Lower leg skin (tissue), 4 donors: Measurements from ENCODE around the gene AK5. TPM values are rescaled to one million over a fixed set of nuclear protein-coding genes. Genes with fewer than 3 reads are reported as not detected.
"Not testable (repeated sequence)": the region's sequence is repeated elsewhere in the genome, so short reads cannot be mapped to it uniquely, and the experiment has no call there.

Experiments used
- DNase-seq, 2 donors: peaks; one replicate each; pipeline ENCODE4 v3.0.0-alpha.2; 2019; ENCODE audit warnings: low spot score in 2 of 2
- H3K4me3 ChIP-seq: fragments of 200-600 bp; sonication (generic); 2 replicates; pipeline ENCODE4 v1.5.1; 2017; ENCODE audit warnings: mild to moderate bottlenecking, low read depth; ENCODE audit not compliant: poor library complexity, severe bottlenecking
- CTCF ChIP-seq, 3 donors: fragments of 450-650 bp; IDR thresholded peaks; one replicate each; pipeline ENCODE4 v1.5.1; 2016; ENCODE audit warnings: antibody characterized with exemption in 3 of 3, mild to moderate bottlenecking in 3 of 3, moderate library complexity in 2 of 3
- POLR2A ChIP-seq, 2 donors: fragments of 450-650 bp; IDR thresholded peaks; one replicate each; pipeline ENCODE4 v1.6.1; 2016 to 2017; ENCODE audit warnings: antibody characterized with exemption in 2 of 2, mild to moderate bottlenecking in 1 of 2, moderate library complexity in 1 of 2
- WGBS, 2 donors: methylation state at CpG; one replicate each; pipeline ENCODE4 v1.1.5; 2018; 5-methylcytosine and 5-hydroxymethylcytosine counted together
- intact Hi-C: fragments of 100-400 bp; cut with DNase I; formaldehyde crosslinking; loops from one replicate; pipeline ENCODE4 v1.15.0; 2023; ENCODE audit warnings: low total_unique reads
- total RNA-seq, 4 donors: library from RNA; depleted of rRNA; stranded (reverse); fragments of >200 nt; gene quantifications; one replicate each; pipeline ENCODE4 v1.1.0, GENCODE V29; 2016

The AK5 gene
- total RNA-seq, 4 donors from 2014 or later: 0.08 to 2.6 (median 1.7) TPM

DNA sequence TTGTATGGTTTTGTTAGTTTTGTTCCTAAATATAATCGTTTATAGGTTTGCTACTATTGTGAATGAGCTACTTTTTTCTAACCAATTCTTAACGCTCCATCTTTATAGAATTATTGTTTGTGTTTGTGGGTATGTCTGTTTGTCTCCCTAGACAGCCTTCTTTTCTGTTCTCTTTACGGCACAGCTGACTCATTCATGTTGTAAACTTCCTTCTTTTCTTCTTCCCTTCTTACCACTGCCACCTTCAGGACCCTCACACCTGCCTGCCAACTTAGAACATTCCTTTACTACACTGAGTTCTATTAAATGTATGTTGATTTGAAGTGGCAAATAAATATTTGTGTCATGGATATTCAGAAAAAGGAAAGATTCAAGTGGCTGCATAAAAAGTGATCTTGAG, 29.1 kb downstream of the AK5 start:
- no peak for DNase-seq
- intact Hi-C loops: no loop called here
- WGBS, 2 donors: 73 to 86% methylated on average over 3 of the region's 3 CpGs
- TF ChIP-seq POLR2A (IDR thresholded peaks at IDR 0.05) (no peak), CTCF (IDR thresholded peaks at IDR 0.05) (no peak)
- no peak overlapping the region for H3K4me3 ChIP-seq

- H3K4me3 ChIP-seq, DNase-seq, intact Hi-C loops: not testable (repeated sequence)
- 76 to 79% methylated on average over 5 of the region's 5 CpGs for WGBS, 2 donors
Observed at GRCh38 chr1:77312364-77312763, 30.5 kb downstream of the AK5 start.

DNA sequence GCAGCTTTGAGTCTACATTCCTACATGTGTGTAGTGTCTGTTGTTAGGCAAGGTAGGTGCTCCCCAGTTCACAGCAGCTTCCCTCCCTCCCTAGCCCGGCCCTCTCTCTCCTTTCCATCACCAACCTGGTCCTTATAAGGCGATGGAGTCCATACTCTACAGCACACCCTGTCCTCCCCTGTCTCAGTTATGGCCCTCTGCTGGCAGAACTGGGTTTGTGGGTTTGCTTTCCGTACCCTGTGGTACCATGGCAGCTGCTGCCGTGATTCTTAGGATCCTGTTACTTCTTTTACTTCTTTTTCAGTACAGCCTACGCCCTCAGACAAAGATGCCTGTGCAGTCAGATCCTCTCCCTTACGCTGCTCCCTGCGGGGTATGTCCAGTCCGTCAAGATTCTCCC, 31.7 kb downstream of the AK5 start:
- intact Hi-C loops: no loop called here
- 46 to 52% methylated on average over 8 of the region's 8 CpGs for WGBS, 2 donors
- H3K4me3 ChIP-seq: no peak overlapping the region
- DNase-seq: no peak
- TF ChIP-seq POLR2A (IDR thresholded peaks at IDR 0.05): no peak
- TF ChIP-seq CTCF (IDR thresholded peaks at IDR 0.05): no peak

GRCh38 chr1:77316006-77316405, 34.2 kb downstream of the AK5 start:
- intact Hi-C loops: no loop called here
- H3K4me3 ChIP-seq: no peak overlapping the region
- TF ChIP-seq POLR2A (IDR thresholded peaks at IDR 0.05) (no peak), CTCF (IDR thresholded peaks at IDR 0.05) (no peak)
- WGBS, 2 donors: 63 to 67% methylated on average over 1 of the region's 1 CpG
- DNase-seq: no peak

DNA sequence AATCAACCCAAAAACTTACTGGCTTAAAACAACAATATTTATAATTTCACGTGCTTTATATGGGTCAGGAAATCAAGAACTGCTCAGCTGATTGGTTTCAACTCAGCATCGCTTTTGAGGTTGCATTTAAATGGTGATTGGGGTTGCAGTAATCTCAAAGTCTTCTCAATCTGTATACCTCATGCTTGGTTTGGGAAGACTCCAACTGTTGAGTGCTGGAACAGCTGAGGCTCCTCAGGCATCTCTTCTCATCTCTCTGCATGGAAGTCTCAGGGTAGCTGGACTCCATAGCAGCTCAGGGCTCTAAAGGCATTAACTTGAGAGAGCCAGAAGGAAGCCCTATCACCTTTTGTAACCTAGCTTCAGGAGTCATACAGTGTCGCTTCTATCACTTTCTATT, 35.1 kb downstream of the AK5 start:
- no peak for TF ChIP-seq POLR2A (IDR thresholded peaks at IDR 0.05)
- TF ChIP-seq CTCF (IDR thresholded peaks at IDR 0.05): no peak
- no peak for DNase-seq
- intact Hi-C loops: no loop called here
- H3K4me3 ChIP-seq: no peak overlapping the region
- 86 to 89% methylated on average over 3 of the region's 3 CpGs for WGBS, 2 donors

GRCh38 chr1:77319036-77319705, 37.4 kb downstream of the AK5 start:
- no peak for TF ChIP-seq CTCF (IDR thresholded peaks at IDR 0.05)
- no peak for TF ChIP-seq POLR2A (IDR thresholded peaks at IDR 0.05)
- intact Hi-C loops: no loop called here
- 55 to 56% methylated on average over 1 of the region's 1 CpG for WGBS, 2 donors
- no peak overlapping the region for H3K4me3 ChIP-seq
- no peak for DNase-seq
